ENCODE results near the gene SLC13A3. TPM values are rescaled to one million over a fixed set of nuclear protein-coding genes. Genes with fewer than 3 reads are reported as not detected.

SLC13A3 gene
- total RNA-seq, 4 donors from 2014 or later, result 0.20 to 2.8 (median 1.1) TPM

DNA sequence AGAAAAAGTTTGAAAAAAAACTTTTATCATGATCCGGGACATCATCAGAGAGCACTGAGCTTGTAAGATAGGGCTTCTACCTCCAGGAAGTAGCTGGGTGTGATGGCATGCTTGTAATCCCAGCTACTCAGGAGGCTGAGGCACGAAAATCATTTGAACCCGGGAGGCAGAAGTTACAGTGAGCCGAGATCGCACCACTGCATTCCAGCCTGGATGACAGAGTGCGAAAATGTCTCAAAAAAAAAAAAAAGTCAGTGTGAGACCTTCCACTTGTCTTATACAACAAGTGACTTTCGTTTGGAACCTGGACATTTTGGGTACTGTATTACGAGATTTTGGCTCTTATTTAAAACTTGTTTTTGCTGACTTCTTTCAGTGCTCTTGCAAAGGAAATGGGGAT lies 5.9 kb upstream of the SLC13A3 start:
- Histone ChIP-seq H3K4me1 (no peaks in the 10 kb centered on the region), H3K9me3 (no peaks in the 10 kb centered on the region), H3K27ac (no peak overlapping the region), H3K36me3 (no peaks in the 10 kb centered on the region), H3K4me3 (no peak overlapping the region), H3K27me3 (peaks cover 20 to 22% (median 21%) of the 10 kb centered on the region in 3 donors)
- DNase-seq, result no peak
- intact Hi-C loops (cut with DNase I; ENCODE audit: low total_unique reads) (no loop called here), in situ Hi-C loops (cut with MboI; ENCODE audit: low sequenced_read_pairs in 4 of 4) (no loop called here)
- TF ChIP-seq POLR2A (IDR thresholded peaks at IDR 0.05), result no peak
- TF ChIP-seq, protein P1, sequence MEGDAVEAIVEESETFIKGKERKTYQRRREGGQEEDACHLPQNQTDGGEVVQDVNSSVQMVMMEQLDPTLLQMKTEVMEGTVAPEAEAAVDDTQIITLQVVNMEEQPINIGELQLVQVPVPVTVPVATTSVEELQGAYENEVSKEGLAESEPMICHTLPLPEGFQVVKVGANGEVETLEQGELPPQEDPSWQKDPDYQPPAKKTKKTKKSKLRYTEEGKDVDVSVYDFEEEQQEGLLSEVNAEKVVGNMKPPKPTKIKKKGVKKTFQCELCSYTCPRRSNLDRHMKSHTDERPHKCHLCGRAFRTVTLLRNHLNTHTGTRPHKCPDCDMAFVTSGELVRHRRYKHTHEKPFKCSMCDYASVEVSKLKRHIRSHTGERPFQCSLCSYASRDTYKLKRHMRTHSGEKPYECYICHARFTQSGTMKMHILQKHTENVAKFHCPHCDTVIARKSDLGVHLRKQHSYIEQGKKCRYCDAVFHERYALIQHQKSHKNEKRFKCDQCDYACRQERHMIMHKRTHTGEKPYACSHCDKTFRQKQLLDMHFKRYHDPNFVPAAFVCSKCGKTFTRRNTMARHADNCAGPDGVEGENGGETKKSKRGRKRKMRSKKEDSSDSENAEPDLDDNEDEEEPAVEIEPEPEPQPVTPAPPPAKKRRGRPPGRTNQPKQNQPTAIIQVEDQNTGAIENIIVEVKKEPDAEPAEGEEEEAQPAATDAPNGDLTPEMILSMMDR (IDR thresholded peaks at IDR 0.05 in 4 of 5, conservative IDR thresholded peaks at IDR 0.05 in 1 of 5), result no peak
- ATAC-seq, result no peak

DNA sequence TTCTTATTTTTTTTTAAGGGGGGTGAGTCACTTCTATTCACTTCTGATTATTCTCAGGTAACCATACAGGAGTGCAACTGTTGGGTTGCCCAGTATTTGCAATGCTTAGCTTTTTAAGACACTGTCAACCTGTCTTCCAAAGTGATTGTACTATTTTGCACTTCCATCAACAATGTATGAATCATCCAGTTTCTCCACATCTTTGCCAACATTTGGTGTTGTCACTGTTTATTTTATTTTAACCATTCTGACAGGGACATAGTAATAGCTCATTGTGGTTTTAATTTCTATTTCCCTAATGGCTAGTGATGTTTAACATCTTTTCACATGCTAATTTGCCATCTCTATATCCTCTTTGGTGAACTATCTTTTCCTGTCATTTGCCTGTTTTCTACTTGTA lies 1.4 kb upstream of the SLC13A3 start:
- Histone ChIP-seq H3K27me3 (peaks cover 31 to 36% (median 31%) of the 10 kb centered on the region in 3 donors), H3K36me3 (no peaks in the 10 kb centered on the region), H3K27ac (no peak overlapping the region), H3K4me3 (no peak overlapping the region), H3K4me1 (no peaks in the 10 kb centered on the region), H3K9me3 (no peaks in the 10 kb centered on the region)
- in situ Hi-C loops (cut with MboI; ENCODE audit: low sequenced_read_pairs in 4 of 4) (no loop called here), intact Hi-C loops (cut with DNase I; ENCODE audit: low total_unique reads) (no loop called here)
- DNase-seq (no peak), ATAC-seq (no peak)
- TF ChIP-seq POLR2A (IDR thresholded peaks at IDR 0.05), result no peak

DNA sequence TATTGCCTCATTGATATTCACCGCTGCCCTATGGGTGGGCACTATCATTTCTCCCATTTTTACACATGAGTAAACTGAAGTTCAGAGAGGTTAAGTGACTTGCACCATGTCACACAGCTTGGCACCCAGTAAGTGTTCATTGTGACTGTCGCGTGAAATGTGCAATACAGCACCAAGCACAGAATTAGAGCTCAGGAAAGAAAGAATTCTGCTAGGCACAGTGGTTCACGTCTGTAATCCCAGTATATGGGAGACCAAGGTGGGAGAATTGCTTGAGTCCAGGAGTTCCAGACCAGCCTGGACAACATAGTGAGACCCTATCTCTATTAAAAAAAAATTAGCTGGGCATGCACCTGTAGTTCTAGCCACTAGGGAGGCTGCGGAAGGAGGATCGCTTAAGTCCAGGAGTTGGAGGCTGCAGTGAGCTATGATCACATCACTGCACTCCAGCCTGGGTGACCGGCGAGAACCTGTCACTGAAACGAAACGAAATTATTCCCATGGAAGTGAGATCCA lies 626 bp downstream of the SLC13A3 start:
- H3K9me3 ChIP-seq, result no peaks in the 10 kb centered on the region
- H3K27me3 ChIP-seq, result peaks cover 31 to 36% (median 31%) of the 10 kb centered on the region in 3 donors
- ATAC-seq, result no peak
- no peak for TF ChIP-seq POLR2A (IDR thresholded peaks at IDR 0.05)
- TF ChIP-seq, protein P1 (IDR thresholded peaks at IDR 0.05 in 4 of 5, conservative IDR thresholded peaks at IDR 0.05 in 1 of 5), result no peak
- no peaks in the 10 kb centered on the region for H3K4me1 ChIP-seq
- H3K4me3 ChIP-seq, result no peak overlapping the region
- H3K36me3 ChIP-seq, result no peaks in the 10 kb centered on the region
- intact Hi-C loops (cut with DNase I; ENCODE audit: low total_unique reads) (no loop called here), in situ Hi-C loops (cut with MboI; ENCODE audit: low sequenced_read_pairs in 4 of 4) (no loop called here)
- no peak for DNase-seq
- no peak overlapping the region for H3K27ac ChIP-seq

DNA sequence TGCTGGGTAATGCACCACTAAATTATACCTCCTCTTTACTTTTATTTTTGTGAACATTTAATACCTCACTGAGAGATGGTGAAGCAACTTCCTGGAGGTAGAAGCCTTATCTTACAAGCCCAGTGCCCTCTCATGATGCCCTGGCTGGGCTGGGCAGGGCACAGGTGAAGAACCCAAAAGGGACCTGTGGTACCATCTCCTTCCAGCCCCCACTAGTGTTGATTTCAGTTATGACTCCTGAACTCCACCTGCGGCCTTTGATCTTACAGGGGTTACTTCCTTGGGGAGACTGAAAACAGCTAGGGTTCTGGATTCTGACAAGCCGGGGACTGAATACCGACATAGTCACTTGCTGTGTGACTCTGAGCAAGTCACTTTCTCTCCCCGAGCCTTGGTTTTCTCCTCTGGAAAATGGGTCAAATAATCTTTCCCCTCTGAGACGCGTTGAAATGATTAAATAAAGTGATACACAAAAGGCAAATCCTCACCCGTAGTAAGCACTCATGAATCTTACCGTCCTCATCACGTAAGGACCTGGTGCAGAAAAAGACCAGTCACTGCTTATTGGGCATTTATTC lies 1.2 kb downstream of the SLC13A3 start:
- H3K36me3 ChIP-seq, result no peaks in the 10 kb centered on the region
- in situ Hi-C loops (cut with MboI; ENCODE audit: low sequenced_read_pairs in 4 of 4) (no loop called here), intact Hi-C loops (cut with DNase I; ENCODE audit: low total_unique reads) (no loop called here)
- TF ChIP-seq, protein P1 (IDR thresholded peaks at IDR 0.05 in 4 of 5, conservative IDR thresholded peaks at IDR 0.05 in 1 of 5), result no peak
- no peak for TF ChIP-seq POLR2A (IDR thresholded peaks at IDR 0.05)
- no peak overlapping the region for H3K4me3 ChIP-seq
- no peaks in the 10 kb centered on the region for H3K9me3 ChIP-seq
- ATAC-seq, result no peak
- H3K4me1 ChIP-seq, result no peaks in the 10 kb centered on the region
- peaks cover 31 to 36% (median 31%) of the 10 kb centered on the region in 3 donors for H3K27me3 ChIP-seq
- H3K27ac ChIP-seq, result no peak overlapping the region
- no peak for DNase-seq

DNA sequence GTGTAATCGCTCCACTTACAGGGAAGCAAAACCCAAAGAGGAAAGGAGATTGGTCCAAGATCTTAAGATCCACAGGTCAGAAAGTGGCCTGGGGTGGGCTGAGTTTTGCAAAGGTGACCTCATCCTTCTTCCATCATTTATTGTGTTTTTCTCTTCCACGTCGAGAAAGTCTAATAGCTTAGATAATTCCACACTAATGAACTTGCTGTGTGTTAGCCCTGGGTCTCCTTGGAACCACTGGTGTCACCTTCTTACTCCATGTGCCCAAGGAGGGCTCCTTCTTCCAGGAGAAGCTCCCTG lies 1.7 kb downstream of the SLC13A3 start:
- no peaks in the 10 kb centered on the region for H3K36me3 ChIP-seq
- H3K4me3 ChIP-seq, result no peak overlapping the region
- H3K27me3 ChIP-seq, result peaks cover 27 to 36% (median 27%) of the 10 kb centered on the region in 3 donors
- ATAC-seq, result no peak
- in situ Hi-C loops (cut with MboI; ENCODE audit: low sequenced_read_pairs in 4 of 4) (no loop called here), intact Hi-C loops (cut with DNase I; ENCODE audit: low total_unique reads) (no loop called here)
- H3K27ac ChIP-seq, result no peak overlapping the region
- TF ChIP-seq, protein P1 (IDR thresholded peaks at IDR 0.05 in 4 of 5, conservative IDR thresholded peaks at IDR 0.05 in 1 of 5), result no peak
- TF ChIP-seq POLR2A (IDR thresholded peaks at IDR 0.05), result no peak
- no peak for DNase-seq
- H3K4me1 ChIP-seq, result no peaks in the 10 kb centered on the region
- H3K9me3 ChIP-seq, result no peaks in the 10 kb centered on the region

Measured in gastrocnemius medialis (tissue), 4 donors.